Measurements from ENCODE around the gene ALDH1A3. TPM values are rescaled to one million over a fixed set of nuclear protein-coding genes. Genes with fewer than 3 reads are reported as not detected.

ALDH1A3 gene
- total and polyA plus RNA-seq, 2 donors (not counting 1 experiment from before 2014, with no cell fraction given): not detected

- no peak for TF ChIP-seq CTCF (IDR thresholded peaks at IDR 0.05)
- TF ChIP-seq EZH2 (IDR thresholded peaks at IDR 0.05; ENCODE audit: borderline replicate concordance, insufficient read depth, low read depth, low read length, poor library complexity, severe bottlenecking): no peak
- intact Hi-C loops (cut with micrococcal nuclease): no loop called here
- ATAC-seq (ENCODE audit: low read depth) (no peak), DNase-seq (no peak)
- Histone ChIP-seq H4K20me1 (ENCODE audit: control insufficient read depth, insufficient read depth, low read length, poor library complexity, severe bottlenecking) (no peaks in the 10 kb centered on the region), H3K4me1 (ENCODE audit: control insufficient read depth in 2 of 2, insufficient read depth in 2 of 2, low read length in 2 of 2) (peaks cover 10% of the 10 kb centered on the region in 2 donors), H3K27me3 (replicated peaks in 1 of 4; ENCODE audit: control extremely low read depth in 1 of 4, control insufficient read depth in 3 of 4, insufficient read depth in 4 of 4, low read length in 3 of 4) (peaks cover 0 to 55% (median 24%) of the 10 kb centered on the region in 4 experiments), H3K36me3 (replicated peaks in 1 of 2; ENCODE audit: control extremely low read depth in 1 of 2, control insufficient read depth in 1 of 2, extremely low read depth in 1 of 2, insufficient read depth in 2 of 2, low read length in 1 of 2) (no peaks in the 10 kb centered on the region), H3K9ac (ENCODE audit: low read length) (no peak overlapping the region), H3K27ac (ENCODE audit: low read length in 2 of 2) (no peak overlapping the region), H3K9me3 (ENCODE audit: control extremely low read depth in 1 of 3, control insufficient read depth in 2 of 3, insufficient read depth in 1 of 3, low read length in 2 of 3) (no peaks in the 10 kb centered on the region), H3K79me2 (ENCODE audit: control insufficient read depth, insufficient read depth, low read length) (no peaks in the 10 kb centered on the region), H3K4me2 (replicated peaks; ENCODE audit: low read depth, low read length, poor library complexity, severe bottlenecking) (peak overlapping the region; percentile 75), H2AFZ (ENCODE audit: insufficient read depth, low read depth, low read length, poor library complexity, severe bottlenecking) (peak overlapping the region; percentile 38), H3K4me3 (ENCODE audit: control extremely low read depth in 1 of 5, extremely low read depth in 1 of 5, insufficient read depth in 1 of 5, low read depth in 2 of 5, low read length in 4 of 5) (peak overlapping the region in 3 of 5 experiments; percentile 15 to 33 (median 25))
- Mint-ChIP-seq H3K4me3 (no peak overlapping the region), H3K27me3 (peaks cover 74% of the 10 kb centered on the region), H3K9me3 (ENCODE audit: insufficient read depth) (no peaks in the 10 kb centered on the region), H3K4me1 (peaks cover 11% of the 10 kb centered on the region), H3K27ac (no peak overlapping the region)
- 3% methylated on average over 62 of the region's 62 CpGs for WGBS (ENCODE audit: insufficient coverage)
- CTCF ChIA-PET: interaction anchor here (2.5 kb wide), 1 partner anchor 129 kb away, joined by 8 read pairs; no protein-coding TSS in a partner anchor
- POLR2A ChIA-PET: no interaction called here
These were observed 569 bp upstream of the ALDH1A3 start for GRCh38 chr15:100879061-100879463.

GRCh38 chr15:100880139-100880896, 687 bp downstream of the ALDH1A3 start:
- Histone ChIP-seq H3K79me2 (ENCODE audit: control insufficient read depth, insufficient read depth, low read length) (no peaks in the 10 kb centered on the region), H2AFZ (ENCODE audit: insufficient read depth, low read depth, low read length, poor library complexity, severe bottlenecking) (peak overlapping the region; percentile 38), H3K9ac (ENCODE audit: low read length) (no peak overlapping the region), H3K9me3 (ENCODE audit: control extremely low read depth in 1 of 3, control insufficient read depth in 2 of 3, insufficient read depth in 1 of 3, low read length in 2 of 3) (no peaks in the 10 kb centered on the region), H3K36me3 (replicated peaks in 1 of 2; ENCODE audit: control extremely low read depth in 1 of 2, control insufficient read depth in 1 of 2, extremely low read depth in 1 of 2, insufficient read depth in 2 of 2, low read length in 1 of 2) (no peaks in the 10 kb centered on the region), H3K4me3 (ENCODE audit: control extremely low read depth in 1 of 5, extremely low read depth in 1 of 5, insufficient read depth in 1 of 5, low read depth in 2 of 5, low read length in 4 of 5) (no peak overlapping the region), H3K4me2 (replicated peaks; ENCODE audit: low read depth, low read length, poor library complexity, severe bottlenecking) (peak overlapping the region; percentile 75), H3K27me3 (replicated peaks in 1 of 4; ENCODE audit: control extremely low read depth in 1 of 4, control insufficient read depth in 3 of 4, insufficient read depth in 4 of 4, low read length in 3 of 4) (peaks cover 0 to 55% (median 24%) of the 10 kb centered on the region in 4 experiments), H3K4me1 (ENCODE audit: control insufficient read depth in 2 of 2, insufficient read depth in 2 of 2, low read length in 2 of 2) (peaks cover 10% of the 10 kb centered on the region in 2 donors), H3K27ac (ENCODE audit: low read length in 2 of 2) (no peak overlapping the region), H4K20me1 (ENCODE audit: control insufficient read depth, insufficient read depth, low read length, poor library complexity, severe bottlenecking) (no peaks in the 10 kb centered on the region)
- Mint-ChIP-seq H3K27me3 (peaks cover 81% of the 10 kb centered on the region), H3K4me1 (peaks cover 11% of the 10 kb centered on the region), H3K27ac (no peak overlapping the region), H3K9me3 (ENCODE audit: insufficient read depth) (no peaks in the 10 kb centered on the region), H3K4me3 (peak overlapping the region; percentile 70)
- TF ChIP-seq EZH2 (IDR thresholded peaks at IDR 0.05; ENCODE audit: borderline replicate concordance, insufficient read depth, low read depth, low read length, poor library complexity, severe bottlenecking): no peak
- no peak for TF ChIP-seq CTCF (IDR thresholded peaks at IDR 0.05)
- CTCF ChIA-PET: interaction anchor here (0.8 kb wide), 1 partner anchor 126 kb away, joined by 3 read pairs; no protein-coding TSS in a partner anchor
- WGBS (ENCODE audit: insufficient coverage): 7% methylated on average over 80 of the region's 80 CpGs
- intact Hi-C loops (cut with micrococcal nuclease): no loop called here
- POLR2A ChIA-PET: no interaction called here
- no peak for ATAC-seq (ENCODE audit: low read depth)
- DNase-seq: peak; percentile 16

Measured in B cell (primary cell).